HL-60 (cell line): Measurements from ENCODE around the gene BSDC1.
"Not testable (repeated sequence)": the region's sequence is repeated elsewhere in the genome, so short reads cannot be mapped to it uniquely, and the experiment has no call there.

Source experiments
- DNase-seq, 2 experiments: peaks; one replicate each; pipeline ENCODE4 v3.0.0-alpha.2; 2010 to 2020; ENCODE audit warnings: low read depth in 1 of 2, low spot score in 1 of 2
- H3K27ac ChIP-seq: fragments of 250-450 bp; sonication (Bioruptor Pico); replicated peaks from 2 replicates; pipeline ENCODE4 v1.5.1; 2020; ENCODE audit warnings: mild to moderate bottlenecking, moderate library complexity
- H3K27me3 ChIP-seq: fragments of 250-450 bp; sonication (Bioruptor Pico); 2 replicates; pipeline ENCODE4 v1.5.1; 2021; ENCODE audit warnings: mild to moderate bottlenecking, moderate library complexity; ENCODE audit not compliant: insufficient read depth, poor library complexity, severe bottlenecking
- H3K4me3 ChIP-seq: replicated peaks from 2 replicates; pipeline ENCODE4 v1.5.1; 2011; ENCODE audit warnings: mild to moderate bottlenecking, control low read depth, low read length; ENCODE audit not compliant: insufficient read depth
- GABPA ChIP-seq: IDR thresholded peaks from 2 replicates; pipeline ENCODE4 v1.6.1; 2012; ENCODE audit warnings: low read depth
- POLR2AphosphoS5 ChIP-seq: IDR thresholded peaks from 2 replicates; pipeline ENCODE4 v1.6.1; 2012; ENCODE audit warnings: low read depth
- REST ChIP-seq: IDR thresholded peaks from 2 replicates; pipeline ENCODE4 v1.6.1; 2012; ENCODE audit warnings: low read depth; ENCODE audit not compliant: insufficient replicate concordance
- SPI1 ChIP-seq: IDR thresholded peaks from 2 replicates; pipeline ENCODE4 v1.6.1; 2012; ENCODE audit warnings: low read depth, mild to moderate bottlenecking, borderline replicate concordance
- TF ChIP-seq, protein P1 (sequence below): IDR thresholded peaks from one replicate; pipeline ENCODE4 v1.5.1; 2011; ENCODE audit warnings: low read length, control low read depth, inconsistent platforms; ENCODE audit not compliant: insufficient read depth

The BSDC1 gene

DNA sequence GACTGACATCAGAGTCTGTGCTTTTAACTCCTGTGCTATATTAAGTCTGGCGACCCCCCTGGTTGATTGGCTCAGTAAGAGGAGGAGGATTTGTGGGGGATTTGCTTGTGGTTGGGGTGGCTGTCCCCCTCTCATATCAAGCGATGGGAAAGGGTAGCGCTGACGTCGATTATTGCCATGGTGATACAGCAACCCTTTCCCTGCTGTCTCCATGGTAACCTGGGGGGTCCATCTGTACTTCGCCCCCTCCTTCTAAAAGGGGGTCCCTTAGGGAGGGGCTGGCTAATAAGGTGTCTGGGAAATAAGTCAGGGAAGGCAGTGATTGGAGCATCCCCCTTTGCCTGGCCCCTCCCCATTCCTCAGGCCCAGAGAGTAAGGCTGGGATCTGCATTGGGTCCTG lies 36.6 kb downstream of the BSDC1 start:
- TF ChIP-seq, protein P1, sequence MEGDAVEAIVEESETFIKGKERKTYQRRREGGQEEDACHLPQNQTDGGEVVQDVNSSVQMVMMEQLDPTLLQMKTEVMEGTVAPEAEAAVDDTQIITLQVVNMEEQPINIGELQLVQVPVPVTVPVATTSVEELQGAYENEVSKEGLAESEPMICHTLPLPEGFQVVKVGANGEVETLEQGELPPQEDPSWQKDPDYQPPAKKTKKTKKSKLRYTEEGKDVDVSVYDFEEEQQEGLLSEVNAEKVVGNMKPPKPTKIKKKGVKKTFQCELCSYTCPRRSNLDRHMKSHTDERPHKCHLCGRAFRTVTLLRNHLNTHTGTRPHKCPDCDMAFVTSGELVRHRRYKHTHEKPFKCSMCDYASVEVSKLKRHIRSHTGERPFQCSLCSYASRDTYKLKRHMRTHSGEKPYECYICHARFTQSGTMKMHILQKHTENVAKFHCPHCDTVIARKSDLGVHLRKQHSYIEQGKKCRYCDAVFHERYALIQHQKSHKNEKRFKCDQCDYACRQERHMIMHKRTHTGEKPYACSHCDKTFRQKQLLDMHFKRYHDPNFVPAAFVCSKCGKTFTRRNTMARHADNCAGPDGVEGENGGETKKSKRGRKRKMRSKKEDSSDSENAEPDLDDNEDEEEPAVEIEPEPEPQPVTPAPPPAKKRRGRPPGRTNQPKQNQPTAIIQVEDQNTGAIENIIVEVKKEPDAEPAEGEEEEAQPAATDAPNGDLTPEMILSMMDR = no peak
- TF ChIP-seq GABPA = no peak
- TF ChIP-seq POLR2AphosphoS5 = no peak
- no peak for TF ChIP-seq REST
- TF ChIP-seq SPI1 = no peak
- H3K27ac ChIP-seq = no peak overlapping the region
- DNase-seq = no peak
- H3K4me3 ChIP-seq = no peak overlapping the region
- no peaks in the 10 kb centered on the region for H3K27me3 ChIP-seq

- Histone ChIP-seq H3K27me3 (no peaks in the 10 kb centered on the region), H3K27ac (no peak overlapping the region), H3K4me3 (no peak overlapping the region)
- no peak for DNase-seq
- TF ChIP-seq POLR2AphosphoS5 = no peak
Measured at GRCh38 chr1:32356478-32356877, 37.8 kb downstream of the BSDC1 start.

- H3K27me3 ChIP-seq, DNase-seq, H3K27ac ChIP-seq, H3K4me3 ChIP-seq: not testable (repeated sequence)
Measured at GRCh38 chr1:32355778-32356177, 38.5 kb downstream of the BSDC1 start.

GRCh38 chr1:32353886-32354570 lies 40.2 kb downstream of the BSDC1 start:
- TF ChIP-seq, protein P1 = no peak
- peak; percentile 60; the same call in 1 of the 2 replicates for TF ChIP-seq SPI1
- no peak for TF ChIP-seq GABPA
- no peak for TF ChIP-seq POLR2AphosphoS5
- no peak for TF ChIP-seq REST
- Histone ChIP-seq H3K27me3 (no peaks in the 10 kb centered on the region), H3K4me3 (no peak overlapping the region), H3K27ac (no peak overlapping the region)
- DNase-seq = no peak

- no peak overlapping the region for H3K4me3 ChIP-seq
Measured at GRCh38 chr1:32353431-32353830, 40.8 kb downstream of the BSDC1 start.

More at GRCh38 chr1:32353431-32353830, 40.8 kb downstream of the BSDC1 start:
- H3K27me3 ChIP-seq = no peaks in the 10 kb centered on the region
- no peak overlapping the region for H3K27ac ChIP-seq
- TF ChIP-seq SPI1 (no peak), POLR2AphosphoS5 (no peak), GABPA (no peak), REST (no peak)
- TF ChIP-seq, protein P1 = no peak
- DNase-seq = no peak
